ENCODE measurements around the gene INSYN2A. TPM values are rescaled to one million over a fixed set of nuclear protein-coding genes. Genes with fewer than 3 reads are reported as not detected.

INSYN2A gene
- total and polyA plus RNA-seq, 4 donors = 0.54 TPM; not detected in 3

DNA sequence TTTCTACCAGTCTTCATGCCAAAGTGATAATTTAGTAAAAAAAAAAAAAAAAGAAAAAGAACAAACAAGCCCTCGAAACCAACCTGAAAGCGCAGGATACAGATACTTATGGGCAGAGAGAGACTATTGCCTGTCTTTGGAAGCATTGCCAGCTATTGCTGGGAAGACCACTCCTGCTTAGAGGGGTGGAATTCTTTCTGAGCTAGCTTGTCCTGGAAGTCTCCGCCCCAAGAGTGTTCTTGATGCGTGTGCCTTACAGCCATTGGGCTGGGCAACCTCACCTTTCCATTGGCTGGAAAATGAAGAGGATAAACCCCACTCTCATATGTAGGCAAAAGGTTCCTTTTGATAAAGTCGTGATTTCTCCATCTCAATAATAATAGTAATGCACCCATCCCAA is 19.9 kb upstream of the INSYN2A start:
- Histone ChIP-seq H3K9ac (ENCODE audit: low read depth in 1 of 2, low read length in 2 of 2) (no peak overlapping the region), H3K4me3 (ENCODE audit: low read depth in 1 of 3, low read length in 3 of 3) (no peak overlapping the region), H3K27me3 (ENCODE audit: control insufficient read depth in 4 of 4, insufficient read depth in 4 of 4, low read length in 3 of 4) (no peaks in the 10 kb centered on the region), H3K9me3 (ENCODE audit: control insufficient read depth in 4 of 4, low read length in 3 of 4) (no peaks in the 10 kb centered on the region), H3K4me1 (ENCODE audit: control insufficient read depth in 4 of 4, insufficient read depth in 4 of 4, low read length in 3 of 4) (no peaks in the 10 kb centered on the region), H3K36me3 (ENCODE audit: control insufficient read depth in 4 of 4, insufficient read depth in 3 of 4, low read depth in 1 of 4, low read length in 3 of 4) (no peaks in the 10 kb centered on the region), H3K27ac (ENCODE audit: low read depth in 1 of 2, low read length in 2 of 2) (no peak overlapping the region)
- no peak for DNase-seq (ENCODE audit: low spot score)
- 92% methylated on average over 5 of the region's 5 CpGs for WGBS
- TF ChIP-seq TAF1 (conservative IDR thresholded peaks at IDR 0.05) = no peak
- TF ChIP-seq JUND (IDR thresholded peaks at IDR 0.05) = no peak
- no peak for TF ChIP-seq FOXA1 (IDR thresholded peaks at IDR 0.05)

GRCh38 chr10:127215866-127216265 is 19.5 kb upstream of the INSYN2A start:
- H3K36me3 ChIP-seq (ENCODE audit: control insufficient read depth in 4 of 4, insufficient read depth in 3 of 4, low read depth in 1 of 4, low read length in 3 of 4) = no peaks in the 10 kb centered on the region
- no peak overlapping the region for H3K27ac ChIP-seq (ENCODE audit: low read depth in 1 of 2, low read length in 2 of 2)
- no peaks in the 10 kb centered on the region for H3K27me3 ChIP-seq (ENCODE audit: control insufficient read depth in 4 of 4, insufficient read depth in 4 of 4, low read length in 3 of 4)
- no peak for DNase-seq (ENCODE audit: low spot score)
- H3K9ac ChIP-seq (ENCODE audit: low read depth in 1 of 2, low read length in 2 of 2) = no peak overlapping the region
- WGBS = 79% methylated on average over 4 of the region's 4 CpGs
- TF ChIP-seq, protein P1, sequence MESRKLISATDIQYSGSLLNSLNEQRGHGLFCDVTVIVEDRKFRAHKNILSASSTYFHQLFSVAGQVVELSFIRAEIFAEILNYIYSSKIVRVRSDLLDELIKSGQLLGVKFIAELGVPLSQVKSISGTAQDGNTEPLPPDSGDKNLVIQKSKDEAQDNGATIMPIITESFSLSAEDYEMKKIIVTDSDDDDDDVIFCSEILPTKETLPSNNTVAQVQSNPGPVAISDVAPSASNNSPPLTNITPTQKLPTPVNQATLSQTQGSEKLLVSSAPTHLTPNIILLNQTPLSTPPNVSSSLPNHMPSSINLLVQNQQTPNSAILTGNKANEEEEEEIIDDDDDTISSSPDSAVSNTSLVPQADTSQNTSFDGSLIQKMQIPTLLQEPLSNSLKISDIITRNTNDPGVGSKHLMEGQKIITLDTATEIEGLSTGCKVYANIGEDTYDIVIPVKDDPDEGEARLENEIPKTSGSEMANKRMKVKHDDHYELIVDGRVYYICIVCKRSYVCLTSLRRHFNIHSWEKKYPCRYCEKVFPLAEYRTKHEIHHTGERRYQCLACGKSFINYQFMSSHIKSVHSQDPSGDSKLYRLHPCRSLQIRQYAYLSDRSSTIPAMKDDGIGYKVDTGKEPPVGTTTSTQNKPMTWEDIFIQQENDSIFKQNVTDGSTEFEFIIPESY (IDR thresholded peaks at IDR 0.05) = no peak
- TF ChIP-seq HNF4A (conservative IDR thresholded peaks at IDR 0.05) = no peak
- TF ChIP-seq GABPA (IDR thresholded peaks at IDR 0.05 in 1 of 2, conservative IDR thresholded peaks at IDR 0.05 in 1 of 2) = no peak
- TF ChIP-seq FOXA1 (IDR thresholded peaks at IDR 0.05) = no peak
- no peak for TF ChIP-seq FOXA2 (IDR thresholded peaks at IDR 0.05)
- H3K4me1 ChIP-seq (ENCODE audit: control insufficient read depth in 4 of 4, insufficient read depth in 4 of 4, low read length in 3 of 4) = no peaks in the 10 kb centered on the region
- H3K9me3 ChIP-seq (ENCODE audit: control insufficient read depth in 4 of 4, low read length in 3 of 4) = no peaks in the 10 kb centered on the region
- H3K4me3 ChIP-seq (ENCODE audit: low read depth in 1 of 3, low read length in 3 of 3) = no peak overlapping the region

- TF ChIP-seq HNF4G (IDR thresholded peaks at IDR 0.05) (no peak), GABPA (IDR thresholded peaks at IDR 0.05 in 1 of 2, conservative IDR thresholded peaks at IDR 0.05 in 1 of 2) (no peak), TAF1 (conservative IDR thresholded peaks at IDR 0.05) (no peak), FOXA1 (IDR thresholded peaks at IDR 0.05) (no peak), RXRA (IDR thresholded peaks at IDR 0.05) (no peak), HNF4A (conservative IDR thresholded peaks at IDR 0.05) (no peak), EGR1 (IDR thresholded peaks at IDR 0.05; ENCODE audit: low read depth in 2 of 2) (no peak), MAX (IDR thresholded peaks at IDR 0.05) (no peak), NR2F2 (IDR thresholded peaks at IDR 0.05) (no peak), JUND (IDR thresholded peaks at IDR 0.05) (no peak), FOXA2 (IDR thresholded peaks at IDR 0.05) (no peak), SP1 (IDR thresholded peaks at IDR 0.05) (no peak), YY1 (IDR thresholded peaks at IDR 0.05) (no peak), RAD21 (IDR thresholded peaks at IDR 0.05) (no peak)
- TF ChIP-seq, protein P1 (IDR thresholded peaks at IDR 0.05) = no peak
- TF ChIP-seq, protein P2, sequence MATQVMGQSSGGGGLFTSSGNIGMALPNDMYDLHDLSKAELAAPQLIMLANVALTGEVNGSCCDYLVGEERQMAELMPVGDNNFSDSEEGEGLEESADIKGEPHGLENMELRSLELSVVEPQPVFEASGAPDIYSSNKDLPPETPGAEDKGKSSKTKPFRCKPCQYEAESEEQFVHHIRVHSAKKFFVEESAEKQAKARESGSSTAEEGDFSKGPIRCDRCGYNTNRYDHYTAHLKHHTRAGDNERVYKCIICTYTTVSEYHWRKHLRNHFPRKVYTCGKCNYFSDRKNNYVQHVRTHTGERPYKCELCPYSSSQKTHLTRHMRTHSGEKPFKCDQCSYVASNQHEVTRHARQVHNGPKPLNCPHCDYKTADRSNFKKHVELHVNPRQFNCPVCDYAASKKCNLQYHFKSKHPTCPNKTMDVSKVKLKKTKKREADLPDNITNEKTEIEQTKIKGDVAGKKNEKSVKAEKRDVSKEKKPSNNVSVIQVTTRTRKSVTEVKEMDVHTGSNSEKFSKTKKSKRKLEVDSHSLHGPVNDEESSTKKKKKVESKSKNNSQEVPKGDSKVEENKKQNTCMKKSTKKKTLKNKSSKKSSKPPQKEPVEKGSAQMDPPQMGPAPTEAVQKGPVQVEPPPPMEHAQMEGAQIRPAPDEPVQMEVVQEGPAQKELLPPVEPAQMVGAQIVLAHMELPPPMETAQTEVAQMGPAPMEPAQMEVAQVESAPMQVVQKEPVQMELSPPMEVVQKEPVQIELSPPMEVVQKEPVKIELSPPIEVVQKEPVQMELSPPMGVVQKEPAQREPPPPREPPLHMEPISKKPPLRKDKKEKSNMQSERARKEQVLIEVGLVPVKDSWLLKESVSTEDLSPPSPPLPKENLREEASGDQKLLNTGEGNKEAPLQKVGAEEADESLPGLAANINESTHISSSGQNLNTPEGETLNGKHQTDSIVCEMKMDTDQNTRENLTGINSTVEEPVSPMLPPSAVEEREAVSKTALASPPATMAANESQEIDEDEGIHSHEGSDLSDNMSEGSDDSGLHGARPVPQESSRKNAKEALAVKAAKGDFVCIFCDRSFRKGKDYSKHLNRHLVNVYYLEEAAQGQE (IDR thresholded peaks at IDR 0.05) = no peak
- TF ChIP-seq, protein P3, sequence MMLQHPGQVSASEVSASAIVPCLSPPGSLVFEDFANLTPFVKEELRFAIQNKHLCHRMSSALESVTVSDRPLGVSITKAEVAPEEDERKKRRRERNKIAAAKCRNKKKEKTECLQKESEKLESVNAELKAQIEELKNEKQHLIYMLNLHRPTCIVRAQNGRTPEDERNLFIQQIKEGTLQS (IDR thresholded peaks at IDR 0.05) = no peak
- TF ChIP-seq, protein P4, sequence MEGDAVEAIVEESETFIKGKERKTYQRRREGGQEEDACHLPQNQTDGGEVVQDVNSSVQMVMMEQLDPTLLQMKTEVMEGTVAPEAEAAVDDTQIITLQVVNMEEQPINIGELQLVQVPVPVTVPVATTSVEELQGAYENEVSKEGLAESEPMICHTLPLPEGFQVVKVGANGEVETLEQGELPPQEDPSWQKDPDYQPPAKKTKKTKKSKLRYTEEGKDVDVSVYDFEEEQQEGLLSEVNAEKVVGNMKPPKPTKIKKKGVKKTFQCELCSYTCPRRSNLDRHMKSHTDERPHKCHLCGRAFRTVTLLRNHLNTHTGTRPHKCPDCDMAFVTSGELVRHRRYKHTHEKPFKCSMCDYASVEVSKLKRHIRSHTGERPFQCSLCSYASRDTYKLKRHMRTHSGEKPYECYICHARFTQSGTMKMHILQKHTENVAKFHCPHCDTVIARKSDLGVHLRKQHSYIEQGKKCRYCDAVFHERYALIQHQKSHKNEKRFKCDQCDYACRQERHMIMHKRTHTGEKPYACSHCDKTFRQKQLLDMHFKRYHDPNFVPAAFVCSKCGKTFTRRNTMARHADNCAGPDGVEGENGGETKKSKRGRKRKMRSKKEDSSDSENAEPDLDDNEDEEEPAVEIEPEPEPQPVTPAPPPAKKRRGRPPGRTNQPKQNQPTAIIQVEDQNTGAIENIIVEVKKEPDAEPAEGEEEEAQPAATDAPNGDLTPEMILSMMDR (IDR thresholded peaks at IDR 0.05; ENCODE audit: low read depth, low read length, missing input control) = no peak
- WGBS = 91% methylated on average over 7 of the region's 7 CpGs
- Histone ChIP-seq H3K9ac (ENCODE audit: low read depth in 1 of 2, low read length in 2 of 2) (no peak overlapping the region), H3K4me3 (ENCODE audit: low read depth in 1 of 3, low read length in 3 of 3) (no peak overlapping the region), H3K27me3 (ENCODE audit: control insufficient read depth in 4 of 4, insufficient read depth in 4 of 4, low read length in 3 of 4) (no peaks in the 10 kb centered on the region), H3K27ac (ENCODE audit: low read depth in 1 of 2, low read length in 2 of 2) (no peak overlapping the region), H3K9me3 (ENCODE audit: control insufficient read depth in 4 of 4, low read length in 3 of 4) (no peaks in the 10 kb centered on the region), H3K36me3 (ENCODE audit: control insufficient read depth in 4 of 4, insufficient read depth in 3 of 4, low read depth in 1 of 4, low read length in 3 of 4) (no peaks in the 10 kb centered on the region), H3K4me1 (ENCODE audit: control insufficient read depth in 4 of 4, insufficient read depth in 4 of 4, low read length in 3 of 4) (no peaks in the 10 kb centered on the region)
- no peak for DNase-seq (ENCODE audit: low spot score)
Observed at GRCh38 chr10:127210936-127211466, 14.6 kb upstream of the INSYN2A start.
